Measurements from ENCODE around the gene EOMES. TPM values are rescaled to one million over a fixed set of nuclear protein-coding genes. Genes with fewer than 3 reads are reported as not detected.

Gene EOMES
- total RNA-seq, 1 donor from 2014 or later = not detected

- TF ChIP-seq CTCF (IDR thresholded peaks at IDR 0.05; ENCODE audit: partially characterized antibody, unreplicated experiment) = no peak
- no peak for DNase-seq
- Mint-ChIP-seq H3K4me3 (ENCODE audit: unreplicated experiment) (no peak overlapping the region), H3K36me3 (ENCODE audit: unreplicated experiment) (no peaks in the 10 kb centered on the region), H3K4me1 (ENCODE audit: low read depth, unreplicated experiment) (peaks cover 20% of the 10 kb centered on the region), H3K27ac (ENCODE audit: unreplicated experiment) (no peak overlapping the region), H3K27me3 (ENCODE audit: unreplicated experiment) (peaks cover 52% of the 10 kb centered on the region), H3K9me3 (ENCODE audit: unreplicated experiment) (peaks cover 6% of the 10 kb centered on the region)
Measured at GRCh38 chr3:27716309-27716708, 5.8 kb downstream of the EOMES start.

GRCh38 chr3:27715863-27716262, 6.3 kb downstream of the EOMES start:
- Mint-ChIP-seq H3K27ac (ENCODE audit: unreplicated experiment) (no peak overlapping the region), H3K4me1 (ENCODE audit: low read depth, unreplicated experiment) (peaks cover 20% of the 10 kb centered on the region), H3K9me3 (ENCODE audit: unreplicated experiment) (peaks cover 6% of the 10 kb centered on the region), H3K36me3 (ENCODE audit: unreplicated experiment) (no peaks in the 10 kb centered on the region), H3K4me3 (ENCODE audit: unreplicated experiment) (no peak overlapping the region), H3K27me3 (ENCODE audit: unreplicated experiment) (peaks cover 49% of the 10 kb centered on the region)
- TF ChIP-seq CTCF (IDR thresholded peaks at IDR 0.05; ENCODE audit: partially characterized antibody, unreplicated experiment) = no peak
- DNase-seq = no peak

DNA sequence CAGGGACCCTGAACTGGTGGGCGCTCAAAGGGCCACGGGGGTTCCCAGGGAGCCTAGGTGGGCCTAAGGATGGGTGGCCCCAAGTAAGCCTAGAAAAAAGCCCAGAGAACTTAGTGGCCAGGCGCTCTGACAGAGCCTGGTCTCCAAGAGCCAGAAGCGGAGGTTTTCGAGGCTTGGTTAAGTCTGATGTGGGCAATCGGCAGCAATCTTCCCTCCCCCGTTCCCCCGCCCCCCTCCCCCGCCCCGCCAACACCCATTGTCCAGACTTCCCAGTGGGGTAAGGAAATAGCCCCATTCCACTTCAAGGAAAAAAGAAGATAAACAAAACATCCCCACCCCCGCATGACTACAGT, 6.7 kb downstream of the EOMES start:
- H3K4me3 Mint-ChIP-seq (ENCODE audit: unreplicated experiment) = peak overlapping the region; percentile 81
- H3K27ac Mint-ChIP-seq (ENCODE audit: unreplicated experiment) = no peak overlapping the region
- peaks cover 20% of the 10 kb centered on the region for H3K4me1 Mint-ChIP-seq (ENCODE audit: low read depth, unreplicated experiment)
- H3K9me3 Mint-ChIP-seq (ENCODE audit: unreplicated experiment) = peaks cover 6% of the 10 kb centered on the region
- no peak for TF ChIP-seq CTCF (IDR thresholded peaks at IDR 0.05; ENCODE audit: partially characterized antibody, unreplicated experiment)
- DNase-seq = no peak
- H3K36me3 Mint-ChIP-seq (ENCODE audit: unreplicated experiment) = no peaks in the 10 kb centered on the region
- peaks cover 45% of the 10 kb centered on the region for H3K27me3 Mint-ChIP-seq (ENCODE audit: unreplicated experiment)

- peak; percentile 65 for DNase-seq
- peak overlapping the region; percentile 24 for H3K27ac Mint-ChIP-seq (ENCODE audit: unreplicated experiment)
Measured at GRCh38 chr3:27714692-27715453, 7.2 kb downstream of the EOMES start.

More at GRCh38 chr3:27714692-27715453, 7.2 kb downstream of the EOMES start:
- H3K27me3 Mint-ChIP-seq (ENCODE audit: unreplicated experiment) = peaks cover 40% of the 10 kb centered on the region
- no peaks in the 10 kb centered on the region for H3K36me3 Mint-ChIP-seq (ENCODE audit: unreplicated experiment)
- H3K9me3 Mint-ChIP-seq (ENCODE audit: unreplicated experiment) = peaks cover 6% of the 10 kb centered on the region
- H3K4me3 Mint-ChIP-seq (ENCODE audit: unreplicated experiment) = peak overlapping the region; percentile 81
- peaks cover 20% of the 10 kb centered on the region for H3K4me1 Mint-ChIP-seq (ENCODE audit: low read depth, unreplicated experiment)
- TF ChIP-seq CTCF (IDR thresholded peaks at IDR 0.05; ENCODE audit: partially characterized antibody, unreplicated experiment) = no peak

Data from glutamatergic neuron (in vitro differentiated cells).